GM19463 (cell line): ENCODE data around the gene DKKL1.

Experiments
- ATAC-seq: cut with Tn5 transposase; IDR thresholded peaks from one replicate; pipeline ENCODE4 v1.9.1; 2021; ENCODE audit warnings: mild to moderate bottlenecking, moderate library complexity; ENCODE audit not compliant: unreplicated experiment

The DKKL1 gene

GRCh38 chr19:49418511-49418910 is 54.8 kb downstream of the DKKL1 start:
- ATAC-seq: no peak

- no peak for ATAC-seq
Measured at GRCh38 chr19:49419173-49419572, 55.5 kb downstream of the DKKL1 start.

- ATAC-seq: no peak
Measured at GRCh38 chr19:49420227-49420626, 56.5 kb downstream of the DKKL1 start.

- no peak for ATAC-seq
Measured at GRCh38 chr19:49421039-49421877, 57.6 kb downstream of the DKKL1 start.

- no peak for ATAC-seq
Measured at GRCh38 chr19:49421878-49422202, 58.2 kb downstream of the DKKL1 start.

GRCh38 chr19:49422407-49423070 is 58.9 kb downstream of the DKKL1 start:
- no peak for ATAC-seq

- no peak for ATAC-seq
Measured at GRCh38 chr19:49423071-49423984, 59.7 kb downstream of the DKKL1 start, which contains the start of gene PTH2. Gene PTH2 (minus strand): TSS chr19:49423441. CDS start chr19:49423339, 102 bp downstream.

GRCh38 chr19:49423985-49424303 is 60.3 kb downstream of the DKKL1 start:
- ATAC-seq: no peak
